CD4-positive, CD25-positive, alpha-beta regulatory T cell (primary cell): Measurements from ENCODE around the gene MALT1. TPM values are rescaled to one million over a fixed set of nuclear protein-coding genes. Genes with fewer than 3 reads are reported as not detected.
A peak's percentile ranks its signal among the peaks of the same experiment; 100 is the strongest.

ENCODE experiments used
- ATAC-seq, 2 donors: fragments of 150-1000 bp; cut with Tn5 transposase; one replicate each; pipeline ENCODE4 v1.10.0; 2021; ENCODE audit warnings: low read depth in 2 of 2, moderate number of reproducible peaks in 2 of 2, moderate library complexity in 1 of 2
- DNase-seq, 3 donors: peaks; one replicate each; pipeline versions ENCODE4 v3.0.0 to v3.0.0-alpha.2; 2012 to 2022; ENCODE audit warnings: mixed read lengths in 1 of 3
- H3K27ac ChIP-seq: one replicate; pipeline ENCODE4 v1.7.0; 2013; ENCODE audit warnings: mild to moderate bottlenecking, low read length; ENCODE audit not compliant: insufficient read depth, poor library complexity, severe bottlenecking
- H3K27me3 ChIP-seq: one replicate; pipeline ENCODE4 v1.7.0; 2013; ENCODE audit warnings: low read length; ENCODE audit not compliant: control insufficient read depth, insufficient read depth
- H3K36me3 ChIP-seq: one replicate; pipeline ENCODE4 v1.7.0; 2013; ENCODE audit warnings: mild to moderate bottlenecking, low read length, moderate library complexity; ENCODE audit not compliant: control insufficient read depth, insufficient read depth
- H3K4me1 ChIP-seq: 2 replicates; pipeline ENCODE4 v1.7.0; 2013; ENCODE audit warnings: mild to moderate bottlenecking, low read length; ENCODE audit not compliant: insufficient read depth, control insufficient read depth, poor library complexity, severe bottlenecking
- H3K4me3 ChIP-seq: one replicate; pipeline ENCODE4 v1.7.0; 2013; ENCODE audit warnings: low read depth, mild to moderate bottlenecking, low read length, moderate library complexity
- H3K9me3 ChIP-seq, 2 experiments: 1 replicate in 1 of 2; 2 replicates in 1 of 2; pipeline ENCODE4 v1.7.0; 2013; ENCODE audit warnings: low read length in 2 of 2, mild to moderate bottlenecking in 1 of 2, moderate library complexity in 1 of 2; ENCODE audit not compliant: control insufficient read depth in 2 of 2
- H3K27ac Mint-ChIP-seq, 3 donors: one replicate each; pipeline ENCODE4 v1.8.0; 2020 to 2022; ENCODE audit warnings: mild to moderate bottlenecking in 3 of 3, mixed read lengths in 3 of 3, moderate library complexity in 2 of 3
- H3K27me3 Mint-ChIP-seq: one replicate; pipeline ENCODE4 v1.8.0; 2022; ENCODE audit warnings: mild to moderate bottlenecking, mixed read lengths
- H3K36me3 Mint-ChIP-seq: one replicate; pipeline ENCODE4 v1.8.0; 2020; ENCODE audit warnings: mixed read lengths
- H3K4me1 Mint-ChIP-seq, 4 donors: one replicate each; pipeline ENCODE4 v1.8.0; 2020 to 2022; ENCODE audit warnings: mixed read lengths in 4 of 4, mild to moderate bottlenecking in 1 of 4
- H3K4me3 Mint-ChIP-seq, 4 donors: one replicate each; pipeline ENCODE4 v1.8.0; 2020 to 2022; ENCODE audit warnings: mild to moderate bottlenecking in 4 of 4, mixed read lengths in 4 of 4, moderate library complexity in 3 of 4
- H3K9me3 Mint-ChIP-seq, 7 donors: one replicate each; pipeline ENCODE4 v1.8.0; 2020 to 2022; ENCODE audit warnings: mixed read lengths in 7 of 7, mild to moderate bottlenecking in 3 of 7, moderate library complexity in 2 of 7
- polyA plus RNA-seq, 4 donors: library from polyadenylated mRNA; unstranded; fragments of 300-500 nt; fragmentation: Illumina TruSeq; gene quantifications; one replicate each; pipeline ENCODE4 v1.2.3, GENCODE V29; 2021
- total RNA-seq: library from RNA; stranded (reverse); gene quantifications from one replicate; pipeline ENCODE4 v1.2.3, GENCODE V29; 2022

MALT1 gene
- total and polyA plus RNA-seq, 5 donors from 2014 or later: 39.4 to 99.0 (median 47.4) TPM

DNA sequence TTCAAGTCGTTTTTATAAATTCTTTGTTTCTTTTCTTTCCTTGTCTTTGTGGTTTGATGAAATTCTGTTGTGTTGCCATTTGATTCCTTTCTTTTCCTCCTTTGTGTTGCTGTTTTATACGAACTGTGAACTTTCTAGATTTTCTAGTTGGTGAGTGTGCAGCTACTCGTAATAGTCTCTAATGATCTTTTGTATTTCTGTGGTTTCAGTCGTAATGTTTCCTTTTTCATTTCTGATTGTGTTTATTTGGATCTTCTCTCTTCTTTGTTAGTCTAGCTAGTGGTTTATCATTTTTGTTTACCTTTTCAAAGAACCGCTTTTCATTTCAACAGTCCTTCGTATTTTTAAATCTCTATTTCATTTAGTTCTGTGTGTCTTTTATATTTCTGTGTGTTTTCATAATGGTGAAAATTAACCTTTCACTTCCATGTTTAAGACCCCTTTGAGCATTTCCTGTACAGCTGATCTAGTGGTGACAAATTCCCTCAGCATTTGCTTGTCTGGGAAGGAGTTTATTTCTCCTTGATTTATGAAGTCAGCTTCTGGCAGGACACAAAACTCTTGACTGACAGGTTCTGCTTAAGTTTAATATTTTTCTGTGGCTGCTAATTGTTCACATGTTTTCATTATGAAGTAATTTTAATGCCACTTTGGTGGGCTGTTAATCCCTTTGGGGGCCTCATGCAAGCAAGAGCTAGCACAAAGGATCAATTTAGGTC is 16.2 kb upstream of the MALT1 start:
- H3K27ac ChIP-seq: no peak overlapping the region
- Mint-ChIP-seq H3K9me3 (peaks cover 3 to 10% (median 6%) of the 10 kb centered on the region in 7 donors), H3K4me1 (peaks cover 29 to 75% (median 49%) of the 10 kb centered on the region in 4 donors), H3K27ac (peak overlapping the region in 1 of 3 donors; percentile 91), H3K27me3 (no peaks in the 10 kb centered on the region), H3K36me3 (peaks cover 5% of the 10 kb centered on the region), H3K4me3 (no peak overlapping the region)
- H3K4me1 ChIP-seq: peaks cover 42% of the 10 kb centered on the region
- no peaks in the 10 kb centered on the region for H3K27me3 ChIP-seq
- no peaks in the 10 kb centered on the region for H3K36me3 ChIP-seq
- DNase-seq (no peak), ATAC-seq (no peak)
- H3K9me3 ChIP-seq: no peaks in the 10 kb centered on the region
- H3K4me3 ChIP-seq: no peak overlapping the region

DNA sequence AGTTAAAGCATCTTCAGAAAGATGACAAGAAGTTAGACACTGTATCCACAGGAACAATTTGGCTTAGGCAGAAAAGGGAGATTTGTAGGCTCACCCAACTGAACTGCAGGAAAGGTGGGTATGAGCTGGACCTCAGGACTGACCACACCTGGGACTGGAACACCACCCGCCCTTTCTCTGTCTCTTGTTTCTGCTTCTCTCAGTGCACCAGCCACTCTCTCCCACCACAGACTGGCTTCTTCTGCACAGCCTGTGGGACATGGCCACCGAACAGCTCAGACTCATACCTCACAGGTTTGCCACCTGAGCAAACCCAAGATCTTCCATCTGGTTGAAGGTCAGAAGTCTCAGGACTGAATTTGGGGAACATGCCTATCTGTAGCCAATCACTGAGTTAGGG is 14.2 kb upstream of the MALT1 start:
- H3K4me3 ChIP-seq: peak overlapping the region; percentile 21
- no peaks in the 10 kb centered on the region for H3K9me3 ChIP-seq
- no peaks in the 10 kb centered on the region for H3K27me3 ChIP-seq
- H3K4me1 ChIP-seq: peaks cover 37% of the 10 kb centered on the region
- peak overlapping the region in 2 of 3 donors; percentile 27 to 92 for H3K27ac Mint-ChIP-seq
- H3K4me1 Mint-ChIP-seq: peaks cover 20 to 77% (median 54%) of the 10 kb centered on the region in 4 donors
- no peak overlapping the region for H3K27ac ChIP-seq
- DNase-seq (no peak), ATAC-seq (no peak)
- peaks cover 11% of the 10 kb centered on the region for H3K36me3 Mint-ChIP-seq
- H3K9me3 Mint-ChIP-seq: peaks cover 0 to 10% (median 6%) of the 10 kb centered on the region in 7 donors
- no peaks in the 10 kb centered on the region for H3K36me3 ChIP-seq
- H3K27me3 Mint-ChIP-seq: no peaks in the 10 kb centered on the region
- peak overlapping the region in 2 of 4 donors; percentile 48 to 86 for H3K4me3 Mint-ChIP-seq

DNA sequence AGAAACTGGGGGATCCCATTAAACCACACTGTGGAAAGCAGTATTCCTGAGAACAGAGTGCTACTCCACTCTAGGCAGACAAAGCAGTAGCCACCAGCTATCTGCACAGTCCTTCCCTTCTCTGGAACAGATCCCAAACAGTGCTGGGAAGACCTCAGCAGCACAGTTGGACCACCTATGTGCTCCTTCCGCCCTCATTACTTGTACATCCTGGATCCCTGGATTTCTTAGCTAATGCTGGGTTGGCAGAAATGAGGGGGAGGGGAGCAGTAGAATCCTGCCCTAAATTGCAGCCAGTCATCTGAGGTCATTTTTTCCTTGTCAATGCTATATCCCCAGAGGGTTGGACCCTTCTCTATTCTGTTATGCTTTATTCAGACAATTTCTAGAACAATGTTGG is 13.8 kb upstream of the MALT1 start:
- Mint-ChIP-seq H3K36me3 (peaks cover 11% of the 10 kb centered on the region), H3K4me3 (peak overlapping the region; percentile 48 to 89 (median 68)), H3K9me3 (peaks cover 0 to 10% (median 6%) of the 10 kb centered on the region in 7 donors), H3K27me3 (no peaks in the 10 kb centered on the region), H3K27ac (peak overlapping the region; percentile 80 to 92 (median 84)), H3K4me1 (peaks cover 24 to 78% (median 56%) of the 10 kb centered on the region in 4 donors)
- H3K4me1 ChIP-seq: peaks cover 37% of the 10 kb centered on the region
- H3K9me3 ChIP-seq: no peaks in the 10 kb centered on the region
- DNase-seq (no peak), ATAC-seq (no peak)
- H3K27ac ChIP-seq: peak overlapping the region; percentile 62
- H3K36me3 ChIP-seq: no peaks in the 10 kb centered on the region
- no peaks in the 10 kb centered on the region for H3K27me3 ChIP-seq
- peak overlapping the region; percentile 82 for H3K4me3 ChIP-seq

DNA sequence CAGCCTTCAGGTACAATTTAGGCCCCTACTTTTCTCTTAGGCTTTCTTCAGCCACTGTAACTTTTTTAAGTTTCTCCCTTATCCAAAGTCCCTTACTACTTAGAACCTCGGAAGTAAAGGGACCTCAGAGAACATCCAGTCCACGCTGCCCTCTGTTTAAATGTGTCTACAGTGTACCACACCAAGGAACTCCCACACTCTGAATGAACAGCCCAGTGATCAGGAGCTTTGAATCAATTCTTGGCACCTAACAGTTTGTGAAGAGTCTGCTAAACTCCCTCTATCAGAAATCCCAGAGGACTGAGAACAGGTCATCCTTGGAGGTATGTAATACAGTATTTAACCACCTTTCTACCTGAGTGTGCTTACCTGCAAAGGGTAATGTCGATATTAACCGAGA is 11.6 kb upstream of the MALT1 start:
- H3K9me3 Mint-ChIP-seq: peaks cover 0 to 7% (median 4%) of the 10 kb centered on the region in 7 donors
- peak overlapping the region; percentile 29 to 86 (median 57) for H3K4me3 Mint-ChIP-seq
- peaks cover 11% of the 10 kb centered on the region for H3K36me3 Mint-ChIP-seq
- H3K27me3 Mint-ChIP-seq: no peaks in the 10 kb centered on the region
- DNase-seq (no peak), ATAC-seq (no peak)
- H3K27ac Mint-ChIP-seq: peak overlapping the region in 2 of 3 donors; percentile 81 to 92
- H3K27me3 ChIP-seq: no peaks in the 10 kb centered on the region
- peak overlapping the region; percentile 28 for H3K27ac ChIP-seq
- peaks cover 22 to 62% (median 49%) of the 10 kb centered on the region in 4 donors for H3K4me1 Mint-ChIP-seq
- H3K4me3 ChIP-seq: peak overlapping the region; percentile 82
- H3K9me3 ChIP-seq: no peaks in the 10 kb centered on the region
- peaks cover 37% of the 10 kb centered on the region for H3K4me1 ChIP-seq
- no peaks in the 10 kb centered on the region for H3K36me3 ChIP-seq

DNA sequence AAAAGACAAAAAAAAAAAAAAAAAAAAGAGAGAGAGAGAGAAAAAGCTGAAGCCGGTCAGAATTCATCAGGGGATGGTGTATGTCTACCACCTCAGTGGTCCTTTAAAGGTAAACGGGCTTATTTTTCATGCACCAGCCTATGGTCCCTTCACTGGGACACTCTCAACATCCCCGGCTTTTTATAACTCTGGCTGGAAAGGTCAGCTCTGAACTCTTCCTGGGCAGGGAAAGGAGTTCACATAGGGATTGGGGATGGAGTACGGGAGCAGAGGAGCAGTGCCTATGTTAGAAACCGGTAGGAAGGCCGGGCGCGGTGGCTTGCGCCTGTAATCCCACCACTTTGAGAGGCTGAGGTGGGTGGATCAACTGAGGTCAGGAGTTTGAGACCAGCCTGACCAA is 10.3 kb upstream of the MALT1 start:
- no peak overlapping the region for H3K4me3 ChIP-seq
- Mint-ChIP-seq H3K9me3 (peaks cover 0 to 6% (median 0%) of the 10 kb centered on the region in 7 donors), H3K27me3 (no peaks in the 10 kb centered on the region), H3K4me3 (peak overlapping the region in 1 of 4 donors; percentile 23), H3K36me3 (peaks cover 10% of the 10 kb centered on the region), H3K4me1 (peaks cover 26 to 68% (median 48%) of the 10 kb centered on the region in 4 donors), H3K27ac (no peak overlapping the region)
- DNase-seq (no peak), ATAC-seq (no peak)
- no peak overlapping the region for H3K27ac ChIP-seq
- H3K36me3 ChIP-seq: no peaks in the 10 kb centered on the region
- no peaks in the 10 kb centered on the region for H3K9me3 ChIP-seq
- peaks cover 37% of the 10 kb centered on the region for H3K4me1 ChIP-seq
- H3K27me3 ChIP-seq: no peaks in the 10 kb centered on the region

DNA sequence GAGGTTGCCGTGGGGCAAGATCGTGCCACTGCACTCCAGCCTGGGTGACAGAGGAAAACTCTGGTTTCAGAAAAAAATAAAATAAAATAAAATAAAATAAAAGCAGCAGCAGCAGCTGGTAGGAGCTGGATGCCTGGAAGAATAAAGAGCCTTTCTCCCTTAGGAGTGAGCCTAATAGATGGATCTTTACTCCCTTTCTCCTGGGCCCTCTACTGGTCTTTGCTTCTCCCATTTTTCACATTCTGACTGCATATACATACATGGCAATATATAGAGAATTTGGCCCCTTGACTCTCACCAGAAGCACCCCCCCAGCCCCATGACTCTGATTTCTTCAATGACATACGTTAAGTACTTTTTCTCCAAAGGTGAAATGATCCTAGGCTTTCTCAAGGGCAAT is 9.8 kb upstream of the MALT1 start:
- H3K36me3 Mint-ChIP-seq: peaks cover 10% of the 10 kb centered on the region
- H3K4me3 Mint-ChIP-seq: no peak overlapping the region
- no peak for ATAC-seq
- Histone ChIP-seq H3K36me3 (no peaks in the 10 kb centered on the region), H3K9me3 (no peaks in the 10 kb centered on the region), H3K4me3 (no peak overlapping the region), H3K27ac (no peak overlapping the region), H3K4me1 (peaks cover 37% of the 10 kb centered on the region), H3K27me3 (no peaks in the 10 kb centered on the region)
- no peak for DNase-seq
- H3K4me1 Mint-ChIP-seq: peaks cover 26 to 66% (median 47%) of the 10 kb centered on the region in 4 donors
- H3K27ac Mint-ChIP-seq: peak overlapping the region in 1 of 3 donors; percentile 40
- no peaks in the 10 kb centered on the region for H3K27me3 Mint-ChIP-seq
- H3K9me3 Mint-ChIP-seq: peaks cover 0 to 6% (median 0%) of the 10 kb centered on the region in 7 donors

DNA sequence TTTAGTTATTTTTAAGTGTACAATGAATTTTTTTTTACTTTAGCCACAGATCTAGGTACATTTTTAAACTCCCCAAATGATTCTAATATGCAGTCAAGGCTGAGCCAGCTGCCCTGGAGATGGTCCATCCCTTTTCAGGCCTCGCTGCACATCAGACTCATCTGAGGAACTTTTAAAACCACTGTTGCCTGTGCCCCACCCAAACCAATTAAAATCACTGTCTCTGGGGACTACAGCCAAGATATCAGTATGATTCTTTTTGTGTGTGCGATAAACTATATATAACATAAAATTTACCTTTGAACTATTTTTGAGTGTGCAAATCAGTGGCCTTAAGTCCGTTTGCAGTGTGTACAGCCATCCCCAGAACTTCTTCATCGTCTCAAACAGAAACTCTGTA is 9.1 kb upstream of the MALT1 start:
- DNase-seq: no peak
- no peak for ATAC-seq
- Mint-ChIP-seq H3K4me3 (no peak overlapping the region), H3K4me1 (peaks cover 26 to 60% (median 42%) of the 10 kb centered on the region in 4 donors), H3K9me3 (peaks cover 0 to 6% (median 0%) of the 10 kb centered on the region in 7 donors), H3K27me3 (no peaks in the 10 kb centered on the region), H3K27ac (no peak overlapping the region), H3K36me3 (peaks cover 10% of the 10 kb centered on the region)
- Histone ChIP-seq H3K4me1 (peaks cover 33% of the 10 kb centered on the region), H3K4me3 (no peak overlapping the region), H3K36me3 (no peaks in the 10 kb centered on the region), H3K27me3 (no peaks in the 10 kb centered on the region), H3K9me3 (no peaks in the 10 kb centered on the region), H3K27ac (no peak overlapping the region)

DNA sequence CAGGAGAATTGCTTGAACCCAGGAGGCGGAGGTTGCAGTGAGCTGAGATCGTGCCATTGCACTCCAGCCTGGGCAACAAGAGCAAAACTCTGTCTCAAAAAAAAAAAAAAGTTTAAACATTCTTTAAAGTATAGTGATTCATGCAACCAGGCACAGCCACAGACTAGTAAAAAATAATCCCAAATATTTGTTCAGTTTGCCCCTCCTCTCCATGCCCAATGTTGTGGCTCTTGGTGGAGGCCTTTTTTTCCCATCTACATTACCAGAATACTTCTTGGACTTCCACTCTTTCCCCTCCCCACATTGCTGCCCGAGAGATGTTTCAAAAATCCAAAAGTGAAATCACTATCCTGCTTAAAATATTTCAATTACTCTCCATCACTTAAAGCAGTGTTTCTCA is 5.1 kb upstream of the MALT1 start:
- Histone ChIP-seq H3K27ac (no peak overlapping the region), H3K4me1 (peaks cover 13% of the 10 kb centered on the region), H3K27me3 (no peaks in the 10 kb centered on the region), H3K4me3 (no peak overlapping the region), H3K9me3 (no peaks in the 10 kb centered on the region), H3K36me3 (no peaks in the 10 kb centered on the region)
- DNase-seq: no peak
- ATAC-seq: no peak
- H3K36me3 Mint-ChIP-seq: peaks cover 6% of the 10 kb centered on the region
- H3K27ac Mint-ChIP-seq: no peak overlapping the region
- peaks cover 0 to 3% (median 0%) of the 10 kb centered on the region in 7 donors for H3K9me3 Mint-ChIP-seq
- peaks cover 22 to 54% (median 31%) of the 10 kb centered on the region in 4 donors for H3K4me1 Mint-ChIP-seq
- no peak overlapping the region for H3K4me3 Mint-ChIP-seq
- peaks cover 5% of the 10 kb centered on the region for H3K27me3 Mint-ChIP-seq
